Mucosa of gallbladder (tissue), 1 donor: ENCODE measurements around the gene OSGIN1. TPM values are rescaled to one million over a fixed set of nuclear protein-coding genes. Genes with fewer than 3 reads are reported as not detected.
A peak's percentile ranks its signal among the peaks of the same experiment; 100 is the strongest.

Source experiments
- DNase-seq: peaks from one replicate; pipeline ENCODE4 v3.0.0-alpha.2; 2020; ENCODE audit warnings: low spot score
- total RNA-seq: library from RNA; stranded (reverse); gene quantifications from one replicate; pipeline ENCODE4 v1.2.1, GENCODE V29; 2021
- donor health status: DM: no; HTN: no; CAD: no.

The OSGIN1 gene
- total RNA-seq, 1 donor from 2014 or later, result 22.4 TPM

DNA sequence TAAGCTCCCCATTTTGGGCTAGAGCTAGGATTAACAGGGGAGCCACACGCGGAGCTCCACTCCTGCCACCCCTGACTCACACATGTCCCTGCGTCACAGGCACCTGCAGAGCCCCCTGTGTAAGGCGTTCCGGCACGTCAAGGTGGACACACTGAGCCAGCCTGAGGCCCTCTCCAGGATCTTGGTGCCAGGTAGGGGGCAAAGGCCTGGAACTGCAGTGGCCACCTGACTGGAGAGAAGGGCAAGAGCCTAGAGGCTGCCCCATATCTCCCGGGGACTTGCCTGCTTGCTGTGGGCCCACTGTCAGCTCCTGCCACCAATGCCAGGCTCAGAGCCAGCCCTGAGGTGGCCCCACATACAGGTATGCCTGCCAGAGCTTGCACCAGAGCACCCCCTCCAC is 48.7 kb downstream of the OSGIN1 start:
- DNase-seq, result no peak

DNA sequence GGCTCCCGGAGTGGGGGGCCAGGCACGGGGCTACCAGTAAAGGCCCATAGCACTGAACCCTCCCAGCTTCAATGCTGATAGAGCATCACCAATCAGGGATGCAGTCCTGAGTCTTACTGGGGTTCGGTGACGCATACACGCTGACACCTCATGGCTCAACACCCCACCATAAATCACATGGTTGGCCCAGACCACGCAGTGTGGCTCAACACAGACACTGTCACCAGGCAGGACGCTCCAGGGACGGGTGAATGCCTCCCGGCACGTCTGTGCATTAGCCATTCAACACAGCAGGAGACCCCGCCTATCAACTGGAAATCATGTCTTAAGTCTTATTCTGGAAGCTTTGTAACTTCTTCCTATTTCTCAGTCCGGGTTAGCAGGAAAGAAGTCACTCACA is 50.0 kb downstream of the OSGIN1 start:
- no peak for DNase-seq

DNA sequence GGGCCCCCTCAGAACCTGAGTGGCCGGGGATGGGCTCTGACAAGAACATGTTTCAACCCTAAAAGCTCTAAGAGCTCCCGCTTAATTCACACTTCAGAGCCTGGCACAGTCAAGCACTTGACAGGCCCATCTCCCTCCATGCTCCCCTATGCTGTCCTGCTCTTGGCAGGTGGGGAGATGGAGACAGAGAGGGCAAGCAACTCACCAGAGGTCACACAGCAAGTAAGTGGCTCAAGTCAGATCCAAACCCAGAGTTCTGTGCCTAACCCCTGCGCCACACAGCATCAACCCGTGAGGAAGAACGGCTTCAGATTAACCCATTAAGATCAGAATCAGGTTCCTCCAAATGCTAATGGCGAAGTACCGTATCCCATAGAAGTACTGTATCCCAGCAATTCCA is 51.4 kb downstream of the OSGIN1 start:
- no peak for DNase-seq

DNA sequence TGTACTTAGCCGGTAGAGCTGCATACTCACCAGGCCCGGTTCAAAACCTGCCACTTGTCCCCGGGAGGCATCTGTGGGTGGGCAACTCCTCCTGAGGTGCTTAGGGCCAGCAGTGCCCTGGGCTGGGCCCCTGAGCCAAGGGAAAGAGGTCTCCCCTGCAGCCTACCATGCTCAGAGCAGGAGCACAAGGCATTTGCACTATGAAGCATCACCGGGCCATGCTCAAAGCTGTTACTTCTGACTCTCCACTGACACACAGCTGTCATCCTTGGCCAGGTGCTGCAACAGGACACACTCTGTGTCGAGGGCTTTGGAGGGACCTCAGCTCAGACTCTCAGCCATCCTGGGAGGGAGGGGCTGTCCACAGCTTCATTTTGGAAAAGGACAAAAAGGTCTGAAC is 52.4 kb downstream of the OSGIN1 start:
- DNase-seq, result no peak

DNA sequence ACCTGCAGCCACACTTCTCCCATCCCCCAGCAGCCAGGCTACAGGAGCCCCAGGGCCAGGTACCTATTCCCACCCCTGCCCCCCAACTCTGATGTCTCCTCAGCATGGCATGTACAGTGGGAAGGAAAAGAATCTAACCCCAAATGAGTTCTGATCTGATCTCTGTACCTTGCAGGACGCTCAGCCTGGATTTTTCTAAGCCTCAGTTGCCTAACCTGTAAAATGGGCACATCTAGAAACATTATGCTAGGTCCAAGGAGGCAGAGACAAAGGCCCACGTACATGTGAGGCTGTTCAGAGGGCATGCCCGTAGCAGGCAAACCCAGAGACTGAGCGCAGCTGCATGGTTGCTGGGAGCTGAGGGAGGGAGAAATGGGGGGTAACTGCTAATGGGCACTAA is 54.5 kb downstream of the OSGIN1 start:
- no peak for DNase-seq

DNA sequence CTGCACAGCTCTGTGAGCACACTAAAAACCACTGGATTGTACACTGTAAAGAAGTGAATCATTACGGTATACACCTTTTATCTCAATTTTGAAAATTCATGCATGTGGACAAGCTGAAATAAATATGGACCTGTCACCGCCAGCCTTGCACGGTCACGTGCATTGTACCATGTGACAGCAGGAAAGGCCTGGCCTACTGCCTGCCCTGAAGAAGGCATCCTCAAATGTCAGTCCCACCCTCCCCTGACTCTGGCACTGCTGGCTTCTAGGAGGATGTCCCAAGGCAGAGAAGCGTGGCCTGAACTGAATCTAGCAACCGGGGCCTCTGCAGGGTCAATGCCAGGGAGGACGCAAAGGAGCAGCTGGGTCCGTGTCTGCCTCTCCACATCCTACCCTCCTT is 54.9 kb downstream of the OSGIN1 start:
- DNase-seq, result no peak

DNA sequence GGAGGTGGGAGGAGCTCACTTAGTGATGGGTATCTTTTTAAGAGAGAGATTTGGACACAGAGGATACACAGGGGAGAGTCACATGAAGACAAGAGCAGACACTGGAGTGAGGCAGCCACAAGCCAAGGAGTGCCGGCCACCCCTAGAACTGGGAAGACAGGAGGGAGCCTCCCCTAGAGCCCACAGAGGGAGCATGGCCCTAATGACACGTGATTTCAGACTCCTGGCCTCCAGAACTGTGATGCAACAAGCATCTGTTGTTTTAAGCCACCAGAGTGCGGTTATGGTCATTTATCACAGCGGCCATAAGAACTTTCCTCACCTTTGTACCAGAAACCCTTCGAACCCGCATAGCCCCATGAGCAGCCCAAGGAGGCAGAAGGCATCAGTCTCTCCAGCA is 56.2 kb downstream of the OSGIN1 start:
- no peak for DNase-seq

DNA sequence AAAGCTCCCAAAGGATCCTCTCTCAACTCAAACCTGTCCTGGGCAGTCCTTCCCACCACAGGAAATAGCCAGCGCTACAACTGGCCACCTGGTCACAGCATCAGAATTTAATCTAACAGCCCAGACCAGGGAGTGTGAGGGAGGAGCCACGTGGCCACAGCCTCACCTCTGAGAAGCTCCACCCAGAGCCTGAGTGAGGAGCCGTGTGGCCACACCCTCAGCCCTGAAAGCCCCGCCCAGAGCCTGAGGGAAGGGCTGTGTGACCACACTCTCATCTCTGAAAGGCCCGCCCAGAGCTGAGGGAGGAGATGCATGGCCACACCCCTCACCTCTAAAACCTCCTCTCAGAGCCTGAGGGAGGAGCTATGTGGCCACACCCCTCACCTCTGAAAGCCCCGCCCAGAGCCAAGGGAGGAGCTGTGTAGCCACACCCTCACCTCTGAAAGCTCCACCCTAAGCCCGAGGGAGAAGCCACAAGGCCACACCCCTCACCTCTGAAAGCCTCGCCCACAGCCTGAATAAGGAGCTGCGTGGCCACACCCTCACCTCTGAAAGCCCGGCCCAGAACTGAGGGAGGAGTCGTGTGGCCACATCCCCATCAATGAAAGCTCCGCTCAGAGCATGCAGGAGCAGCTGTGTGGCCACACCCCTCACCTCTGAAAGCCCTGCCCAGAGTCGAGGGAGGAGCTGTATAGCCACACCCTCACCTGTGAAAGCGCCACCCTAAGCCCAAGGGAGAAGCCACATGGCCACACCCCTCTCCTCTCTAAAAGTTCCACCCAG is 60.9 kb downstream of the OSGIN1 start:
- DNase-seq, result peak; percentile 93

DNA sequence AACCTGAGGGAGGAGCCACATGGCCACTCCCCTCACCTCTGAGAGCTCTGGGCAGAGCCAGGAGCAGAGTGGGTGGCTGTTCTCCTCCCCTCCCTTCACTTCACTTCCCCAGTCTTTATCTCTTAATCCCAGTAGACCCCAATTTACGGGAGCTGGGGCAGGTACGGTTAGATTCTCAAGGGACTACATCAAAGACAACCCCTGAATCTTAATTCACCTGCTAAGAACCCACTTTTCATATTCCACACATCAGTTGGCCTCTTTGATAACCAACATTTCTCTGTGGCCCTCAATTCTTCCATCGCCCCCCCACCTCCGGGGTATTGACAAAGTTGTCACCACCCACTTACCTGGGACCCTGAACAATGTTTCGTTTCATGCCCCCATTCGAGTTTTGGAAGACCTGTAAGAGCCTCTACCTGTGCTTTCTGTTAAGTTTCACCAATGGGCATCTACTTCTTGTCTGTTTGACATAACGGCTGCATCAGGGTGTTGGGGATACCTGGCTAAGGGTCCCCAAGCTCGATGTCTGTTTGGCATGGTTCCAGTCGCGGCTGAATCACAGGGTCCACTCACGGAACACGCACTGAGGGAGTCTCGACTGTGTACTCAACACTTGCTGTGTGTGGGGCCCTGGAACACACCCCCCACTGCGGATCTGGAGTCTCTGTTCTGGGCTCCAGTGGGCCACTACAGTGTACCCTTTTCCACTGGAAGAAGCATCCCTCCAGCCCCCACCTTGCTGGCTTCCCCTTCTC is 61.7 kb downstream of the OSGIN1 start:
- DNase-seq, result no peak

DNA sequence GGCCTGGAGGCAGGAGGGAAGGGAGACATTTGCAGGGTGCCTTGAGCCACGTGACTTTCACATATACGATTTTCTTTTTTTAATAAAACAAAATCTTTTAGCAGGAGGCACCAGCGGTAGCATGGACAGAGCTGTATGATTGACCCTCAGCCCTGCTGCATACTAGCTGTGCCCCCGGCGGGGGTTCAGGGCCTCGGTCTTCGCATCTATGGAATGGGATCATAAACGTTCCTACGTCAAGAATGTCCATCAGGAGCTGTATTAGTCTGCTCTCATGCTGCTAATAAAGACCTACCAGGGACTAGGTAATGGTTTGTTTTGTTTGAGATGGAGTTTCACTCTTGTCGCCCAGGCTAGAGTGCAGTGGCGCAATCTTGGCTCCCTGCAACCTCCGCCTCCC is 62.4 kb downstream of the OSGIN1 start:
- DNase-seq, result no peak

Other genes starting within 250 kb of the OSGIN1 start
- 104 TPM for gene HSBP1, start 145.3 kb upstream of the OSGIN1 start, total RNA-seq
- gene MLYCD, start 54.1 kb upstream of the OSGIN1 start, total RNA-seq, result 11.6 TPM
- gene NECAB2, start 15.0 kb downstream of the OSGIN1 start, total RNA-seq, result 0.29 TPM
- not detected for gene SLC38A8, start 89.6 kb downstream of the OSGIN1 start, total RNA-seq
- 87.6 TPM for gene MBTPS1, start 163.7 kb downstream of the OSGIN1 start, total RNA-seq
- gene HSDL1, start 191.9 kb downstream of the OSGIN1 start, total RNA-seq, result 16.3 TPM
- gene DNAAF1, start 192.1 kb downstream of the OSGIN1 start, total RNA-seq, result 0.46 TPM
- gene TAF1C, start 233.8 kb downstream of the OSGIN1 start, total RNA-seq, result 56.5 TPM
- gene ADAD2, start 237.9 kb downstream of the OSGIN1 start, total RNA-seq, result 0.60 TPM